SU-DHL-6 (cell line): ENCODE results near the gene CLCNKA.

Experiments used
- H2AFZ ChIP-seq: fragments of 200-600 bp; sonication (generic); 2 replicates; pipeline ENCODE4 v1.6.1; 2014; ENCODE audit warnings: low read depth, mild to moderate bottlenecking, moderate library complexity, mixed read lengths, antibody characterized with exemption, low read length; ENCODE audit not compliant: severe bottlenecking
- H3F3A ChIP-seq: fragments of 200-600 bp; shearing (Covaris generic); 2 replicates; pipeline ENCODE4 v1.6.0; 2016; ENCODE audit warnings: antibody characterized with exemption, mild to moderate bottlenecking; ENCODE audit not compliant: insufficient read depth
- H3K27ac ChIP-seq: fragments of 200-600 bp; sonication (generic); 2 replicates; pipeline ENCODE4 v1.5.1; 2016; ENCODE audit warnings: low read depth, mild to moderate bottlenecking, low read length, moderate library complexity, mixed read lengths
- H3K27me3 ChIP-seq: fragments of 200-600 bp; sonication (generic), shearing (Covaris generic); 2 replicates; pipeline ENCODE4 v1.6.0; 2014; ENCODE audit warnings: mild to moderate bottlenecking, low read length
- H3K36me3 ChIP-seq: fragments of 200-600 bp; sonication (generic); 2 replicates; pipeline ENCODE4 v1.6.1; 2014; ENCODE audit warnings: mild to moderate bottlenecking, low read length, mixed read lengths
- H3K4me2 ChIP-seq: fragments of 300-600, 200-600 bp; shearing (Covaris generic), sonication (generic); 2 replicates; pipeline ENCODE4 v1.6.0; 2014; ENCODE audit warnings: low read length, low read depth, mild to moderate bottlenecking; ENCODE audit not compliant: poor library complexity, severe bottlenecking
- H3K4me3 ChIP-seq: fragments of 200-600 bp; sonication (generic); 2 replicates; pipeline ENCODE4 v1.5.1; 2014; ENCODE audit warnings: antibody characterized with exemption, low read length, mild to moderate bottlenecking, mixed read lengths; ENCODE audit not compliant: insufficient read depth, poor library complexity, severe bottlenecking
- H3K79me2 ChIP-seq: fragments of 200-600 bp; sonication (generic); 2 replicates; pipeline ENCODE4 v1.6.1; 2014; ENCODE audit warnings: mild to moderate bottlenecking, low read length, moderate library complexity; ENCODE audit not compliant: insufficient read depth
- H3K9ac ChIP-seq: fragments of 200-600 bp; sonication (generic); 2 replicates; pipeline ENCODE4 v1.7.0; 2014; ENCODE audit warnings: mild to moderate bottlenecking, low read length
- H3K9me2 ChIP-seq: fragments of 200-600 bp; sonication (generic); replicated peaks from 2 replicates; pipeline ENCODE4 v1.6.1; 2014; ENCODE audit warnings: low read length; ENCODE audit not compliant: insufficient read depth
- H3K9me3 ChIP-seq: fragments of 200-600 bp; sonication (generic); 2 replicates; pipeline ENCODE4 v1.6.1; 2014; ENCODE audit warnings: low read length, mixed read lengths; ENCODE audit not compliant: insufficient read depth
- H4K20me1 ChIP-seq: fragments of 200-600 bp; sonication (generic); 2 replicates; pipeline ENCODE4 v1.6.1; 2014; ENCODE audit warnings: low read depth, mild to moderate bottlenecking, antibody characterized with exemption, low read length, moderate library complexity, mixed read lengths
- EZH2phosphoT487 ChIP-seq: fragments of 200-600 bp; sonication (generic), shearing (Covaris generic); conservative IDR thresholded peaks from 2 replicates; pipeline ENCODE4 v1.6.1; 2018; ENCODE audit warnings: mild to moderate bottlenecking, antibody characterized with exemption, low read length, moderate library complexity, mixed read lengths
- TF ChIP-seq, protein P1 (sequence below): fragments of 200-600 bp; sonication (generic); IDR thresholded peaks from one replicate; pipeline ENCODE4 v1.5.1; 2017; ENCODE audit warnings: antibody characterized with exemption, mild to moderate bottlenecking, low read length, moderate library complexity; ENCODE audit not compliant: insufficient read depth, poor library complexity, severe bottlenecking

CLCNKA gene

DNA sequence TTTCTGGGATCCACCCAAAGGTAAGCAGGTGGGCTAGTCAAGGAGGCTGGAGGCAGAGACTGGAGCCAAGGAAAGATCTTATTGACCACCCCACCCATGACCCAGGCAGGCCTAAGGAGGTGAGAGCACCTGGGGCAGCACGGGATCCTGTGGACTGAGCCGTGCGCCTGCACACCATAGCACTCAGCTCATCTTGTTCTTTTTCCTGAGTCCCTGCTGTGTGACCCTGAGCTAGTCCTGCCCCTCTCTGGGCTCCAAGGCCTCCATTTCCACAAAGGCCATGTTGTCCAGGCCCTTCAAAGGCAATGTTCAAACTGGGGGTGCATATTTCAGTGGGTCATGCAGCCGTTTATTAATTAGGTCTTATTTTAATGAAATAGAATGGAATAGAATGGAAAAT, 44.4 kb downstream of the CLCNKA start:
- TF ChIP-seq, protein P1, sequence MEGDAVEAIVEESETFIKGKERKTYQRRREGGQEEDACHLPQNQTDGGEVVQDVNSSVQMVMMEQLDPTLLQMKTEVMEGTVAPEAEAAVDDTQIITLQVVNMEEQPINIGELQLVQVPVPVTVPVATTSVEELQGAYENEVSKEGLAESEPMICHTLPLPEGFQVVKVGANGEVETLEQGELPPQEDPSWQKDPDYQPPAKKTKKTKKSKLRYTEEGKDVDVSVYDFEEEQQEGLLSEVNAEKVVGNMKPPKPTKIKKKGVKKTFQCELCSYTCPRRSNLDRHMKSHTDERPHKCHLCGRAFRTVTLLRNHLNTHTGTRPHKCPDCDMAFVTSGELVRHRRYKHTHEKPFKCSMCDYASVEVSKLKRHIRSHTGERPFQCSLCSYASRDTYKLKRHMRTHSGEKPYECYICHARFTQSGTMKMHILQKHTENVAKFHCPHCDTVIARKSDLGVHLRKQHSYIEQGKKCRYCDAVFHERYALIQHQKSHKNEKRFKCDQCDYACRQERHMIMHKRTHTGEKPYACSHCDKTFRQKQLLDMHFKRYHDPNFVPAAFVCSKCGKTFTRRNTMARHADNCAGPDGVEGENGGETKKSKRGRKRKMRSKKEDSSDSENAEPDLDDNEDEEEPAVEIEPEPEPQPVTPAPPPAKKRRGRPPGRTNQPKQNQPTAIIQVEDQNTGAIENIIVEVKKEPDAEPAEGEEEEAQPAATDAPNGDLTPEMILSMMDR: no peak
- no peak for TF ChIP-seq EZH2phosphoT487
- Histone ChIP-seq H3K27me3 (no peaks in the 10 kb centered on the region), H3K9ac (no peak overlapping the region), H3K36me3 (no peaks in the 10 kb centered on the region), H3K79me2 (no peaks in the 10 kb centered on the region), H3K4me3 (no peak overlapping the region), H4K20me1 (no peaks in the 10 kb centered on the region), H3K27ac (no peak overlapping the region), H2AFZ (no peak overlapping the region), H3F3A (no peaks in the 10 kb centered on the region), H3K4me2 (no peak overlapping the region), H3K9me2 (no peaks in the 10 kb centered on the region), H3K9me3 (no peaks in the 10 kb centered on the region)

DNA sequence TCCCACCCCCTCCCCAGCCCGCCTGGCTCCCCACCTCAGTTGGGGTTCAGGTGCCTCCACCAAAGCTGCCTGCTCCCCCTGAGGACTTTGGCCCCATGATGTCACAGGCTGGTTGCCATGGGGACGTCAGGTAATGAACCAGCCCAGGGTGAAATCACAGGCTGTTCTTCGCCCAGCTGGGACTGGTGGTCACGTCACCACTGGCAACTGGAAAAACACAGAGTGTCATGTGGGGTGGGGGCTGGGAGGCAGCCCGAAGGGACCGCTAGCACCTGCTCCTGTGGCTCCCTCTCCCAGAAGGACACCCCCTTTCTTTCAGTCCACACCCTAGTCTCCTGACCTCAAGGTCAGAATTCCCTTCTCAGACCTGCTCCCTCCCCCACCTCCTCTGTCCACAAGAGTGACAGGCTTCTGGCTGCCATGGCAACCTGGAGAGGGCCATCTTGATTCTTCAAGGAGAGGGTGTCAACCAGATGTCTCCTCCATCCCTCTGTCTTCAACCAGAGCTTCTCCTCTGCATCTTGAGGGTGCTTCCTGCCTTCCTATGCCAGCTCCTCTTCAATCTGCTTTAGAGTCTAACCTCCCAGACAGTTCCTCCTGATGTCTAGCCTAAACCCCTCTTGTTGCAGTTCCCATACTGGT, 45.4 kb downstream of the CLCNKA start:
- Histone ChIP-seq H3K9me2 (no peaks in the 10 kb centered on the region), H3K4me3 (no peak overlapping the region), H3K4me2 (no peak overlapping the region), H3F3A (no peaks in the 10 kb centered on the region), H4K20me1 (no peaks in the 10 kb centered on the region), H2AFZ (no peak overlapping the region), H3K9ac (no peak overlapping the region), H3K9me3 (no peaks in the 10 kb centered on the region), H3K27ac (no peak overlapping the region), H3K27me3 (no peaks in the 10 kb centered on the region), H3K79me2 (no peaks in the 10 kb centered on the region), H3K36me3 (no peaks in the 10 kb centered on the region)
- TF ChIP-seq EZH2phosphoT487: no peak
- TF ChIP-seq, protein P1: no peak

DNA sequence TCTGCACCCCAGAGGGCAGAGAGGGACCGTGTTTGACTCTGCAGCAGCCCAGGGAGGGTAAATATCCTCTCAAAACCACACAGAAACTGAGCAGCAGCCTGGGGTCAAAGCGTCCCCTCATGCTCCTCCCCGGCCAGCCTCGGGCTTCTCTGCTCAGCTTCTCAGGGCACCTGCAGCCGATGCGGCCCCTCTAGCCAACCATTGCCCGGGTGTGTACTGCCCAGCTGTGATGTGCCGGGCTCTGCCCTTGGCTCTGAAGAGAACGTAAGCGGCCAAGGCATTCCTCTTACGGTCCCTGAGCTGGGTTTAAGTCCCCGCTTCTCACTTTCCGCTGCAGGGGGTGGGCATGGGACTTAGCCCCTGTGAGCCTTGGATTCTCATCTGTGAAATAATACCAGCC, 46.1 kb downstream of the CLCNKA start:
- no peak overlapping the region for H3K4me2 ChIP-seq
- no peaks in the 10 kb centered on the region for H3K9me3 ChIP-seq
- no peak overlapping the region for H2AFZ ChIP-seq
- H3K27ac ChIP-seq: no peak overlapping the region
- H3K9me2 ChIP-seq: no peaks in the 10 kb centered on the region
- H3K27me3 ChIP-seq: no peaks in the 10 kb centered on the region
- no peak overlapping the region for H3K9ac ChIP-seq
- no peaks in the 10 kb centered on the region for H4K20me1 ChIP-seq
- H3K79me2 ChIP-seq: no peaks in the 10 kb centered on the region
- H3F3A ChIP-seq: no peaks in the 10 kb centered on the region
- no peaks in the 10 kb centered on the region for H3K36me3 ChIP-seq
- no peak overlapping the region for H3K4me3 ChIP-seq
- TF ChIP-seq, protein P1: no peak
- no peak for TF ChIP-seq EZH2phosphoT487
